Inferior parietal cortex (tissue), 1 donor: ENCODE results near the gene PCDHGA10.
"Not testable (repeated sequence)": the region's sequence is repeated elsewhere in the genome, so short reads cannot be mapped to it uniquely, and the experiment has no call there.

Experiments
- DNase-seq: peaks from one replicate; pipeline ENCODE4 v3.0.0-alpha.2; 2016; ENCODE audit errors: extremely low spot score

The PCDHGA10 gene

GRCh38 chr5:141420855-141421488, 8.2 kb downstream of the PCDHGA10 start, which contains the start of gene PCDHGA11:
Gene PCDHGA11, plus strand, starts transcription at chr5:141421051. Its CDS starts 177 bp downstream, at chr5:141421228.
- DNase-seq: peak; percentile 5

DNA sequence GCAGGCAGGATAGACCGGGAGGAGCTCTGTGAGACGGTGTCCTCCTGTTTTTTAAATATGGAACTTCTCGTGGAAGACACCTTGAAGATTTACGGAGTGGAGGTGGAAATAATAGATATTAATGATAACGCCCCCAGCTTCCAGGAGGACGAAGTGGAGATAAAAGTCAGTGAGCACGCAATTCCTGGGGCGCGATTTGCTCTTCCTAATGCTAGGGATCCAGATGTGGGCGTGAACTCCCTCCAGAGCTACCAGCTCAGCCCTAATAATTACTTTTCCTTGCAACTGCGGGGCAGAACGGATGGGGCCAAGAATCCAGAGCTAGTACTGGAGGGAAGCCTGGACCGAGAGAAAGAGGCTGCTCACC, 8.7 kb downstream of the PCDHGA10 start:
- DNase-seq: no peak

DNA sequence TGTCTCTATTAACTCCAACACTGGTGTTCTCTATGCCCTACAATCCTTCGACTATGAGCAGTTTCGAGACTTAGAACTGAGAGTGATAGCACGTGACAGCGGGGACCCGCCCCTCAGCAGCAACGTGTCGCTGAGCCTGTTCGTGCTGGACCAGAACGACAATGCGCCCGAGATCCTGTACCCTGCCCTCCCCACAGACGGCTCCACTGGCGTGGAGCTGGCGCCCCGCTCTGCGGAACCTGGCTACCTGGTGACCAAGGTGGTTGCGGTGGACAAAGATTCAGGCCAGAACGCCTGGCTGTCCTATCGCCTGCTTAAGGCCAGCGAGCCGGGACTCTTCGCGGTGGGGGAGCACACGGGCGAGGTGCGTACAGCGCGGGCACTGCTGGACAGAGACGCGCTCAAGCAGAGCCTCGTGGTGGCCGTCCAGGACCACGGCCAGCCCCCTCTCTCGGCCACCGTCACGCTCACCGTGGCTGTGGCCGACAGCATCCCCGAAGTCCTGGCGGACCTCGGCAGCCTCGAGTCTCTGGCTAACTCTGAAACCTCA, 10.0 kb downstream of the PCDHGA10 start:
- DNase-seq: no peak

DNA sequence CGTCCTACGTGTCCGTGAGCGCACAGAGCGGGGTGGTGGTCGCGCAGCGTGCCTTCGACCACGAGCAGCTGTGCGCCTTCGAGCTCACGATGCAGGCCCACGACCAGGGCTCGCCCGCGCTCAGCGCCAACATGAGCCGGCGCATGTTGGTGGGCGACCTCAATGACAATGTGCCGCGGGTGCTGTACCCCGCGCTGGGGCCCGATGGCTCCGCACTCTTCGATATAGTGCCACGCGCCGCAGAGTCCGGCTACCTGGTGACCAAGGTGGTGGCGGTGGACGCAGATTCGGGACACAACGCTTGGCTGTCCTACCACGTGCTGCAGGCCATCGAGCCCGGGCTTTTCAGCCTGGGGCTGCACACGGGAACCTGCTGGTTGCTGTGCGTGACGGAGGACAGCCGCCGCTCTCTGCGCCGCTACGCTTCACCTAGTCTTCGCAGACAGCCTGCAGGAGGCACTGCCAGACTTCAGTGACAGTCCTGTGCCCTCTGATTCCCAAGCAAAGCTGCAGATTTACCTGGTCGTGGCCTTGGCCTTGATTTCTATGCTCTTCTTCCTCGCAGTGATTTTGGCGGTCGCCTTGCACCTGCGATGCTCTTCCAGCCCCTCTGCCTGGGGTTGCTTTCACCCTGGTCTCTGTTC, 15.1 kb downstream of the PCDHGA10 start:
- no peak for DNase-seq

DNA sequence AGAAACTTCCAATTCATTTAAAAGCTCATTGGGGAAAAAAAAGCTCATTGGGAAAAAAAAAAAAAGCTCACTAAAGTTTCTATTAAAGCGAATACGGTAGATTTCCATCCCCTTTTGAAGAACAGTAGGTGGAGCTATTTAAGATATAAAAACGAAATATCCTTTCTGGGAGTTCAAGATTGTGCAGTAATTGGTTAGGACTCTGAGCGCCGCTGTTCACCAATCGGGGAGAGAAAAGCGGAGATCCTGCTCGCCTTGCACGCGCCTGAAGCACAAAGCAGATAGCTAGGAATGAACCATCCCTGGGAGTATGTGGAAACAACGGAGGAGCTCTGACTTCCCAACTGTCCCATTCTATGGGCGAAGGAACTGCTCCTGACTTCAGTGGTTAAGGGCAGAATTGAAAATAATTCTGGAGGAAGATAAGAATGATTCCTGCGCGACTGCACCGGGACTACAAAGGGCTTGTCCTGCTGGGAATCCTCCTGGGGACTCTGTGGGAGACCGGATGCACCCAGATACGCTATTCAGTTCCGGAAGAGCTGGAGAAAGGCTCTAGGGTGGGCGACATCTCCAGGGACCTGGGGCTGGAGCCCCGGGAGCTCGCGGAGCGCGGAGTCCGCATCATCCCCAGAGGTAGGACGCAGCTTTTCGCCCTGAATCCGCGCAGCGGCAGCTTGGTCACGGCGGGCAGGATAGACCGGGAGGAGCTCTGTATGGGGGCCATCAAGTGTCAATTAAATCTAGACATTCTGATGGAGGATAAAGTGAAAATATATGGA, 17.7 kb downstream of the PCDHGA10 start, which contains the start of gene PCDHGA12:
Gene PCDHGA12 (plus strand): TSS at position 176 of the 782 bp plus-strand sequence. CDS start 253 bp downstream, at position 429.
- DNase-seq: no peak

GRCh38 chr5:141431286-141431685, 18.5 kb downstream of the PCDHGA10 start:
- no peak for DNase-seq

- DNase-seq: not testable (repeated sequence)
Observed at GRCh38 chr5:141432308-141432707, 19.5 kb downstream of the PCDHGA10 start.

- not testable (repeated sequence) for DNase-seq
Observed at GRCh38 chr5:141432726-141433125, 19.9 kb downstream of the PCDHGA10 start.

DNA sequence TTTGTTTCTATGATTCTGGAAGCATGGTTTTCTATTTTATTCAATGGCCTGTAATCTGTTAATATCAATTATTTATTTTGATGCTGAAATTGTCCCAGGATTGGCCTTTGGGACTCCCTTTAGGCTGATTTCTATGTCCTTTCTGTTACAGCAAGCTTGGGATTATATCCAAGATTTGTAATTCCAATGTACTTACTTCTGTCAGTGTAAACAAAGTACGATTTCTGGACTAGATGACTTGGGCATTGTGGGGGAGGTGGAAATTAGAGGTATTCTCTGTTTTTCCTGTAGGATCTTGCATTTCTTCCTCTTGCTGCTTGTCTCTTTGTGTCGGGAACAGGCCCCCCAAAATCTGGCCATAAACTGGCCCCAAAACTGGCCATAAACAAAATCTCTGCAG, 21.2 kb downstream of the PCDHGA10 start:
- DNase-seq: no peak

DNA sequence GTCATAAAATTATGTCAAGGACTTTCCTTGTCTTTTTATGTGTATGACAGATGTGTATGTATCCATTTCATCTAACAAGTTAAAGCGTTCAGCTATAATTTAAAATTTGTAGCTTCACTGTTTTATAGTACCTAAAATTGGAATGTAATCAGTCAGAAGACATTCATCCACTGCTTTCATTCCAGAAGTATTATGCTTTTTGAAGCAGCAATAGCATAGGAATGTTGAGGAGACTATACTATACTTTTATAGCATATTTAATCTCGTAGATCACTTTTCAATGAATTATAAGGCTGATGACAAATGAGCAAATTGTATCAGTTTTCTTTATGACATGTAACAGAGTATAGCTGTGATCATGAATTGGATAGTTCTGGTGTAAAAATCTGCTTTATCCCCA, 24.4 kb downstream of the PCDHGA10 start:
- no peak for DNase-seq

DNA sequence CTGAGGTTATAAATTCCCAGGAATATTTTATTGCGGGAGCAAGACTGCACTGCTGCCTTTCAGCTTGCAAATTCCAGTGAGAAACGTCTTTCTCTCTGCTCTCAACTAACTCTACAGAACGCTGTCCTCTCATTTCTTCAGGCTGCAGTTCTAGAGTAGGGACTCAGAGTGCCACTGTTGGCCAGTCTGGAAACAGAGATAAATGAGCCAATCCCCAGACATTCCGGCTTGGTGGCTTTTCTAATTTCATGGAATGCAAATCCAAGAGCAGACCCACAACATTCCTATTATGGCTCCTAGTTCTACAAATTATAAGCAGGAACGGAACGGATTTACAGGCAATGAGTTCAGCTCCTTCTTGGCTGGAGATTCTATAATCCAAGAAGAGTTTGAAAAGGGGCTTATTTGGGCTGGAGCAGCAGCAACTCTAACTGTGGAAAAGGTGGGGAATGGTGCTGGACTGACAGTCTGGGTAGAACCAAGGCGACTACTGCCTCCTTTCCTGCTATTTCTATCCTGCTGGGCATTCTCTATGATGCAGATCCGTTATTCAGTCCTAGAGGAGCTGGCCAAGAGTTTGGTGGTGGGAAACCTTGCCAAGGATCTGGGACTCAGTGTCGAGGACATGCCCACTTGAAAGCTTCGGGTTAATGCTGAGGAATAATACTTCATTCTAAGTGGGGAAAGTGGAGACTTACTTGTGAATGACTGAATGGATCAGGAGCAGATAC, 26.8 kb downstream of the PCDHGA10 start:
- DNase-seq: no peak

DNA sequence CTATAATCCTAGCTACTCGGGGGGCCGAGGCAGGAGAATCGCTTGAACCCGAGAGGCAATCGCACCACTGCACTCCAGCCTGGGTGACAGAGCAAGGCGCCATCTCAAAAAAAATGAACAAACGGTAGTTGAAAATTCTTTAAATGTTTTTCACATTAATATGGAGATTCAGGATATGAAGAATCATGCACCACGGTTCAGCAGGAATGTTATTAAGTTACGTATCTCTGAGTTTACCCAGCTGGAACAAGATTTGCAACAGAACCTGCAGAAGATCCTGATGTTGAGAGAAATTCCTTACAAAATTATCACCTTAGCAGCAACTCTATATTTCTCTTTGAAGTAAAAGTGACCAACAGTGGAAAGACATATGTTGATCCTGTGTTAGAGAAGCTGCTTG, 27.6 kb downstream of the PCDHGA10 start:
- no peak for DNase-seq

GRCh38 chr5:141441571-141442170, 28.9 kb downstream of the PCDHGA10 start:
- no peak for DNase-seq

DNA sequence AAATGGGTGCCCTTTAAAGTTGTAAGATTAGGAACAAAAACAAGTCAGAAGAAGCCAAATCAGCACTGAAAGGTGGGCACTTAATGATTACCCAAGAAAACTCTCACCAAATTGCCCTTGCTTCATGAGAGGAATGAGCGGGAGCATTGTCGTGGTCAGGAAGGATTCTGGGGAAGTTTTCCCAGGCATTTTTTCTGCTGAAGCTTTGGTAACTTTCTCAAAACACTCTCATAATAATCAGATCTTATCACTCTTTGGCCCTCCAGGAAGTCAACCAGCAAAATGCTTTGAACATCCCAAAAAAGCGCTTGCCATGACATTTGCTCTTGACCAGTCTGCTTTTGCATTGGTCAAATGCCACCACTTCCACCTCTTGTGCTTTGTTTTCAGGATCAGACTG, 52.6 kb downstream of the PCDHGA10 start:
- DNase-seq: no peak
